ENCODE results near the gene ARMC8.

ARMC8 gene

GRCh38 chr3:138284079-138284478 lies 97.0 kb downstream of the ARMC8 start:
- Histone ChIP-seq H3K36me3 (ENCODE audit: insufficient read depth, low read length) (peaks cover 59% of the 10 kb centered on the region), H3K27me3 (ENCODE audit: control insufficient read depth, insufficient read depth, low read length) (no peaks in the 10 kb centered on the region), H3K4me2 (ENCODE audit: low read length) (no peak overlapping the region), H3K9ac (ENCODE audit: low read depth, low read length) (no peak overlapping the region), H3K9me3 (replicated peaks; ENCODE audit: low read length) (no peaks in the 10 kb centered on the region), H3K4me1 (ENCODE audit: control insufficient read depth, insufficient read depth, low read length) (no peaks in the 10 kb centered on the region), H3K4me3 (ENCODE audit: low read length) (no peak overlapping the region)

GRCh38 chr3:138284957-138285477 lies 97.9 kb downstream of the ARMC8 start:
- Histone ChIP-seq H3K4me2 (ENCODE audit: low read length) (no peak overlapping the region), H3K4me1 (ENCODE audit: control insufficient read depth, insufficient read depth, low read length) (no peaks in the 10 kb centered on the region)

DNA sequence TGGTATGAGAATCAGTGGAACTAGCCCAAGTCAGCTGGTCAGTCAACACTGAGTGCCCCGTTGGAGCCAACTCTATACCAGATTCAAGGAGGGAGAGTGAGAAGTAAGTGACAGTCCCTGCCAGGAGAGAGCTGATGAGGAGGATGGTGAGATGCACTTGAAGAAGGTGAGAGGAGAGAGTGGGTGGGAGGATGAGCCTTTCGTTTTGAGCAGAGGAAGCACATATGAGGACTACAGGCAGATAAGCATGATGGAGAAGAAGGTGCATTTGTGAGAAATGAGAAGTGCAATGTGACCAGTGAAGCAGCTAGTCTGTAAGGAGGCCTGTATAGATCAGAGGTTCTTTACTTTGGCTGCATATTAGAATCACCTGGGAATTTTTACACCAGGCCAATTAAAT lies 102.2 kb downstream of the ARMC8 start:
- Histone ChIP-seq H3K9me3 (replicated peaks; ENCODE audit: low read length) (no peaks in the 10 kb centered on the region), H3K4me1 (ENCODE audit: control insufficient read depth, insufficient read depth, low read length) (no peaks in the 10 kb centered on the region), H3K4me3 (ENCODE audit: low read length) (no peak overlapping the region), H3K27me3 (ENCODE audit: control insufficient read depth, insufficient read depth, low read length) (no peaks in the 10 kb centered on the region), H3K4me2 (ENCODE audit: low read length) (no peak overlapping the region), H3K36me3 (ENCODE audit: insufficient read depth, low read length) (peaks cover 84% of the 10 kb centered on the region), H3K9ac (ENCODE audit: low read depth, low read length) (no peak overlapping the region)

More at GRCh38 chr3:138284957-138285477, 97.9 kb downstream of the ARMC8 start:
- peaks cover 67% of the 10 kb centered on the region for H3K36me3 ChIP-seq (ENCODE audit: insufficient read depth, low read length)
- no peak overlapping the region for H3K9ac ChIP-seq (ENCODE audit: low read depth, low read length)
- no peaks in the 10 kb centered on the region for H3K9me3 ChIP-seq (replicated peaks; ENCODE audit: low read length)
- H3K27me3 ChIP-seq (ENCODE audit: control insufficient read depth, insufficient read depth, low read length), result no peaks in the 10 kb centered on the region
- no peak overlapping the region for H3K4me3 ChIP-seq (ENCODE audit: low read length)

- H3K36me3 ChIP-seq (ENCODE audit: insufficient read depth, low read length), result peaks cover 81% of the 10 kb centered on the region
- no peaks in the 10 kb centered on the region for H3K27me3 ChIP-seq (ENCODE audit: control insufficient read depth, insufficient read depth, low read length)
- no peak overlapping the region for H3K4me2 ChIP-seq (ENCODE audit: low read length)
- no peak overlapping the region for H3K4me3 ChIP-seq (ENCODE audit: low read length)
- no peaks in the 10 kb centered on the region for H3K9me3 ChIP-seq (replicated peaks; ENCODE audit: low read length)
- no peak overlapping the region for H3K9ac ChIP-seq (ENCODE audit: low read depth, low read length)
- H3K4me1 ChIP-seq (ENCODE audit: control insufficient read depth, insufficient read depth, low read length), result no peaks in the 10 kb centered on the region
Observed at GRCh38 chr3:138289701-138290100, 102.6 kb downstream of the ARMC8 start.

DNA sequence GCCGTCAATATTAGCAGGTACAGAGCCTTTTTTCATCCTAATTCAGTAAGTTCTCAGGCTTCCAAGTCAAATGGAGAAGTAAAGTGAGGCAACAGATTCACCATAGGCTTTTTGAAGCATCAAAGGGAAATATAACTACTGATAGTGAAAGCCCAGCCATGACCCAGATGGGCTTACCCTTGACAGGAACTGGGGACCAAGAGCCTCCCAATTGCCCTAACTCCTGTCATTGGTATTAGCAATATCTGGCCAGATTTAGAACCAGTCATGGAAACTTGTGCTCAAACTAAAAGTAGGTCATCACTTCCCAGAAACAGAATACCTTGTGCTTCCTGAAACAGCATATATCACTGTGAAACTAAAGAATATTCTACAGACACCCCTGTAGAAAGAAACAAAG lies 109.5 kb downstream of the ARMC8 start:
- Histone ChIP-seq H3K9ac (ENCODE audit: low read depth, low read length) (no peak overlapping the region), H3K27me3 (ENCODE audit: control insufficient read depth, insufficient read depth, low read length) (no peaks in the 10 kb centered on the region), H3K4me2 (ENCODE audit: low read length) (no peak overlapping the region), H3K4me1 (ENCODE audit: control insufficient read depth, insufficient read depth, low read length) (no peaks in the 10 kb centered on the region), H3K9me3 (replicated peaks; ENCODE audit: low read length) (no peaks in the 10 kb centered on the region), H3K36me3 (ENCODE audit: insufficient read depth, low read length) (peaks cover 76% of the 10 kb centered on the region), H3K4me3 (ENCODE audit: low read length) (no peak overlapping the region)

DNA sequence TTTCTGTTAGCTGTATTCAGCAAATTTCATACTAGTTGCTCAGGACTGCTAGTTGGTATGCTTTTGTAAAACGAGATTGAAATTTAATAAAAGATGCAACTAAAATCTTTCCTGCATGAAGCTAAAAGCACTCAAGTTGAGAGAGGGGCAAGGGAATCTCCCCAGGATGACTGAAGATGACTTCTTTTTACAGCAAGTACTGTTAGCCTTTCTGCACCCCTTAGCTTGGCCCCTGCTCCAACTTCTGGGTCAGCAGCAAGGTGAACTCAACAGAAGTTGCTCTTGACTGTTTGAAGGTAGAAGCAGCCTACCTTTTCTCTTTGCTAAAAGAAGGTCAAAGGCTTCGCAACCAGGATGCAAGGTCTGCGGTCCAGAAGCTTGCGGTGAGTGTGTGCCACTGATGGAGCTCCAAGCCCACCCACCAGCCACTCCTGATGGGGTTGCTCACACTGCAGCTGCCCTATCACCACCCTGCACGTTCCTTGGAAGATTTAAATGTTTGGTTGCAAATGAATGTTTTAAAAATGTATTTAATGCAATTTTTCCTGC lies 110.0 kb downstream of the ARMC8 start:
- Histone ChIP-seq H3K27me3 (ENCODE audit: control insufficient read depth, insufficient read depth, low read length) (no peaks in the 10 kb centered on the region), H3K9ac (ENCODE audit: low read depth, low read length) (no peak overlapping the region), H3K9me3 (replicated peaks; ENCODE audit: low read length) (no peaks in the 10 kb centered on the region), H3K4me2 (ENCODE audit: low read length) (no peak overlapping the region), H3K36me3 (ENCODE audit: insufficient read depth, low read length) (peaks cover 74% of the 10 kb centered on the region), H3K4me3 (ENCODE audit: low read length) (no peak overlapping the region), H3K4me1 (ENCODE audit: control insufficient read depth, insufficient read depth, low read length) (no peaks in the 10 kb centered on the region)

GRCh38 chr3:138297876-138298275 lies 110.8 kb downstream of the ARMC8 start:
- Histone ChIP-seq H3K4me1 (ENCODE audit: control insufficient read depth, insufficient read depth, low read length) (no peaks in the 10 kb centered on the region), H3K9me3 (replicated peaks; ENCODE audit: low read length) (no peaks in the 10 kb centered on the region), H3K9ac (ENCODE audit: low read depth, low read length) (no peak overlapping the region), H3K4me2 (ENCODE audit: low read length) (no peak overlapping the region), H3K27me3 (ENCODE audit: control insufficient read depth, insufficient read depth, low read length) (no peaks in the 10 kb centered on the region), H3K4me3 (ENCODE audit: low read length) (no peak overlapping the region), H3K36me3 (ENCODE audit: insufficient read depth, low read length) (peaks cover 66% of the 10 kb centered on the region)

- H3K4me3 ChIP-seq (ENCODE audit: low read length), result no peak overlapping the region
- H3K4me2 ChIP-seq (ENCODE audit: low read length), result no peak overlapping the region
- H3K9ac ChIP-seq (ENCODE audit: low read depth, low read length), result no peak overlapping the region
- no peaks in the 10 kb centered on the region for H3K4me1 ChIP-seq (ENCODE audit: control insufficient read depth, insufficient read depth, low read length)
- peaks cover 46% of the 10 kb centered on the region for H3K36me3 ChIP-seq (ENCODE audit: insufficient read depth, low read length)
- H3K27me3 ChIP-seq (ENCODE audit: control insufficient read depth, insufficient read depth, low read length), result no peaks in the 10 kb centered on the region
- no peaks in the 10 kb centered on the region for H3K9me3 ChIP-seq (replicated peaks; ENCODE audit: low read length)
Observed at GRCh38 chr3:138300647-138301046, 113.5 kb downstream of the ARMC8 start.

GRCh38 chr3:138303474-138303873 lies 116.4 kb downstream of the ARMC8 start:
- Histone ChIP-seq H3K36me3 (ENCODE audit: insufficient read depth, low read length) (peaks cover 18% of the 10 kb centered on the region), H3K4me2 (ENCODE audit: low read length) (no peak overlapping the region), H3K9me3 (replicated peaks; ENCODE audit: low read length) (peaks cover 9% of the 10 kb centered on the region), H3K4me1 (ENCODE audit: control insufficient read depth, insufficient read depth, low read length) (no peaks in the 10 kb centered on the region), H3K27me3 (ENCODE audit: control insufficient read depth, insufficient read depth, low read length) (no peaks in the 10 kb centered on the region), H3K4me3 (ENCODE audit: low read length) (no peak overlapping the region), H3K9ac (ENCODE audit: low read depth, low read length) (no peak overlapping the region)

GRCh38 chr3:138307899-138308298 lies 120.8 kb downstream of the ARMC8 start:
- Histone ChIP-seq H3K4me3 (ENCODE audit: low read length) (no peak overlapping the region), H3K4me2 (ENCODE audit: low read length) (no peak overlapping the region), H3K4me1 (ENCODE audit: control insufficient read depth, insufficient read depth, low read length) (no peaks in the 10 kb centered on the region), H3K36me3 (ENCODE audit: insufficient read depth, low read length) (no peaks in the 10 kb centered on the region), H3K9me3 (replicated peaks; ENCODE audit: low read length) (peaks cover 17% of the 10 kb centered on the region), H3K9ac (ENCODE audit: low read depth, low read length) (no peak overlapping the region), H3K27me3 (ENCODE audit: control insufficient read depth, insufficient read depth, low read length) (peaks cover 18% of the 10 kb centered on the region)

- Histone ChIP-seq H3K9me3 (replicated peaks; ENCODE audit: low read length) (peaks cover 17% of the 10 kb centered on the region), H3K9ac (ENCODE audit: low read depth, low read length) (no peak overlapping the region), H3K4me3 (ENCODE audit: low read length) (no peak overlapping the region), H3K27me3 (ENCODE audit: control insufficient read depth, insufficient read depth, low read length) (peaks cover 18% of the 10 kb centered on the region), H3K36me3 (ENCODE audit: insufficient read depth, low read length) (no peaks in the 10 kb centered on the region), H3K4me2 (ENCODE audit: low read length) (no peak overlapping the region), H3K4me1 (ENCODE audit: control insufficient read depth, insufficient read depth, low read length) (no peaks in the 10 kb centered on the region)
Observed at GRCh38 chr3:138308783-138309182, 121.7 kb downstream of the ARMC8 start.

- no peaks in the 10 kb centered on the region for H3K36me3 ChIP-seq (ENCODE audit: insufficient read depth, low read length)
Observed at GRCh38 chr3:138310494-138310893, 123.4 kb downstream of the ARMC8 start.

More at GRCh38 chr3:138310494-138310893, 123.4 kb downstream of the ARMC8 start:
- peaks cover 7% of the 10 kb centered on the region for H3K4me1 ChIP-seq (ENCODE audit: control insufficient read depth, insufficient read depth, low read length)
- peaks cover 18% of the 10 kb centered on the region for H3K27me3 ChIP-seq (ENCODE audit: control insufficient read depth, insufficient read depth, low read length)
- H3K4me2 ChIP-seq (ENCODE audit: low read length), result no peak overlapping the region
- no peak overlapping the region for H3K9ac ChIP-seq (ENCODE audit: low read depth, low read length)
- no peak overlapping the region for H3K4me3 ChIP-seq (ENCODE audit: low read length)
- H3K9me3 ChIP-seq (replicated peaks; ENCODE audit: low read length), result peaks cover 17% of the 10 kb centered on the region
